Vagina (tissue), 2 donors: ENCODE results near the gene TCEAL3. TPM values are rescaled to one million over a fixed set of nuclear protein-coding genes. Genes with fewer than 3 reads are reported as not detected.
"Not testable (repeated sequence)": the region's sequence is repeated elsewhere in the genome, so short reads cannot be mapped to it uniquely, and the experiment has no call there.

Experiments used
- DNase-seq, 2 donors: peaks; one replicate each; pipeline ENCODE4 v3.0.0-alpha.2; 2017; ENCODE audit errors: extremely low spot score in 2 of 2
- H3K27ac ChIP-seq: fragments of 200-600 bp; sonication (generic); one replicate; pipeline ENCODE4 v1.5.1; 2019
- H3K27me3 ChIP-seq: fragments of 200-600 bp; sonication (generic); one replicate; pipeline ENCODE4 v1.5.1; 2019
- H3K36me3 ChIP-seq, 2 donors: fragments of 200-600 bp; sonication (generic); one replicate each; pipeline ENCODE4 v1.5.1; 2017 to 2019
- H3K4me1 ChIP-seq: fragments of 200-600 bp; sonication (generic); one replicate; pipeline ENCODE4 v1.5.1; 2019
- H3K4me3 ChIP-seq, 2 donors: fragments of 200-600 bp; sonication (generic); 1 replicate in 1 of 2; 2 replicates in 1 of 2; pipeline ENCODE4 v1.5.1; 2016 to 2019
- H3K9me3 ChIP-seq: fragments of 200-600 bp; sonication (generic); one replicate; pipeline ENCODE4 v1.5.1; 2019
- POLR2A ChIP-seq, 2 donors: fragments of 450-650 bp; IDR thresholded peaks; one replicate each; pipeline ENCODE4 v1.6.1; 2017; ENCODE audit warnings: antibody characterized with exemption in 2 of 2, mild to moderate bottlenecking in 2 of 2, moderate library complexity in 2 of 2
- POLR2AphosphoS5 ChIP-seq, 2 donors: sonication (generic); formaldehyde crosslinking; IDR thresholded peaks; one replicate each; pipeline ENCODE4 v1.9.0; 2017; ENCODE audit warnings: antibody characterized with exemption in 2 of 2, mild to moderate bottlenecking in 2 of 2, low read depth in 1 of 2; ENCODE audit not compliant: insufficient read depth in 1 of 2
- intact Hi-C: fragments of 100-400 bp; cut with DNase I; formaldehyde crosslinking; loops from one replicate; pipeline ENCODE4 v1.15.1; 2023
- total RNA-seq: library from RNA; depleted of rRNA; stranded (reverse); fragments of >200 nt; gene quantifications from one replicate; pipeline ENCODE4 v1.2.3, GENCODE V29; 2016
- TF ChIP-seq, protein P1 (sequence below), 3 experiments: fragments of 450-650 bp in 2 of 3; fragments of 200-600 bp in 1 of 3; sonication (generic) in 1 of 3; IDR thresholded peaks; one replicate each; pipeline ENCODE4 v1.5.1; 2017 to 2019; ENCODE audit warnings: antibody characterized with exemption in 3 of 3, mild to moderate bottlenecking in 2 of 3, moderate library complexity in 2 of 3

TCEAL3 gene
- total RNA-seq, 1 donor from 2014 or later = 32.7 TPM

DNA sequence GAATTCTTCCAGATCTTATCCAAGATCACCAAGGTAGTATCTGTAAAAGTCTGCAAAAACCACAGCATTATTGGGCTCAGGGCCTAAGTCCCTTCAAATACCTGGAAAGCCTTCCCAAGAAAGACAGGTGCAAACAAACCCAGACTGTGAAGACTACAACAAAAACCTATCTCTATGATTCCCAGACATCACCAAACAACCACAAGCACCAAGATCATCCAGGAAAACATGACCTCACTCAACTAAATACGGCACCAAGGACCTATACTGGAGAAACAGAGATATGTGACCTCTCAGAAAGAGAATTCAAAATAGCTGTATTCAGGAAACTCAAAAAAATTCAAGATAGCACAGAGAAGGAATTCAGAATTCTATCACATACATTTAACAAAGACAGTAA is 36.4 kb downstream of the TCEAL3 start:
- Histone ChIP-seq H3K9me3 (no peaks in the 10 kb centered on the region), H3K27me3 (no peaks in the 10 kb centered on the region), H3K36me3 (no peaks in the 10 kb centered on the region), H3K4me3 (no peak overlapping the region), H3K27ac (no peak overlapping the region), H3K4me1 (no peaks in the 10 kb centered on the region)
- no peak for TF ChIP-seq POLR2AphosphoS5 (IDR thresholded peaks at IDR 0.05; ENCODE audit: insufficient read depth in 1 of 2, low read depth in 1 of 2)
- intact Hi-C loops = no loop called here
- no peak for DNase-seq

DNA sequence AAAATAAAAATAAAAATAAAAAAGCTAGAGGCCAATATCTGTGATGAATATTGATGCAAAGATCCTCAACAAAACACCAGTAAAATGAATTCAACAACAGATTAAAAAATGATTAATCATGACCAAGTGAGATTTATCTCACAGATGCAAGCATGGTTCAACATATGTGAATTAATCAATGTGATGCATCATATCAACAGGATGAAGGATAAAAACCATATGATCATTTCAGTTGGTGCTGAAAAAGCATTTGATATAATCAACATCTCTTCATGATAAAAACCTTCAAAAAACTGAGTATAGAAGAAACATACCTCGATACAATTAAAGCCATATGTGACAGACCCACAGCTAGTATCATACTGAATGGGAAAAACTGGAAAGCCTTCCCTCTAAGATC is 39.9 kb downstream of the TCEAL3 start:
- Histone ChIP-seq H3K9me3 (no peaks in the 10 kb centered on the region), H3K27ac (no peak overlapping the region), H3K27me3 (no peaks in the 10 kb centered on the region), H3K4me3 (no peak overlapping the region), H3K4me1 (no peaks in the 10 kb centered on the region), H3K36me3 (no peaks in the 10 kb centered on the region)
- TF ChIP-seq POLR2AphosphoS5 (IDR thresholded peaks at IDR 0.05; ENCODE audit: insufficient read depth in 1 of 2, low read depth in 1 of 2) = no peak
- DNase-seq = no peak
- intact Hi-C loops = no loop called here

DNA sequence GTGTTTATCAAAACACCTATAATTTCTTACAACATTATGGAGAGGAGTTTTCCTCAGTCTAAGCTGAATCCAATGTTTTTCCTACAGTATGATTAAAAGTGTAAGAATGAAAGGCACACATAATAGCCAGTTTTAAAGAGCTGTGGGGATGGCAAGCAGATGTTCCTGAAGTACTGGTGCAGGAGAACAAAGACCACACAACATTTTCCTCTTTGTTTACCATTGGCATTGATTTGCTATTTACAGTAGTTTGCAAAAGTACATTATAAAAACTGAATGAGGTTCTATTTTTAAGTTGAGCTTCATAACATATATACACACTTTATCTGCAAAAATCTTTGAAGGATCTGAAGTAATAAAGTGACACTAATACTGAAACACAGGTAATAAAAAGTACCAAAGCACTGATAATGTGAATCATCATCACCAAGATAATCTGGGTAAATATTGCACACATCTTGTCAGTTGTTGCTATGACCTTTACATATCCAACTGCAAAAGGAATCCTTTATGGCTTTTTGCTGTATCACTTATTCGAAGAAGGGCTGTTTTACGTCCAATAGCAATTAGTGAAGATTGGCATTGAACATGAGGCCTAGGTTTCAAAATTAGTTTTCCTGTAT is 43.5 kb downstream of the TCEAL3 start:
- Histone ChIP-seq H3K9me3 (no peaks in the 10 kb centered on the region), H3K4me1 (no peaks in the 10 kb centered on the region), H3K36me3 (no peaks in the 10 kb centered on the region), H3K27me3 (no peaks in the 10 kb centered on the region), H3K4me3 (no peak overlapping the region), H3K27ac (no peak overlapping the region)
- intact Hi-C loops = no loop called here
- TF ChIP-seq, protein P1, sequence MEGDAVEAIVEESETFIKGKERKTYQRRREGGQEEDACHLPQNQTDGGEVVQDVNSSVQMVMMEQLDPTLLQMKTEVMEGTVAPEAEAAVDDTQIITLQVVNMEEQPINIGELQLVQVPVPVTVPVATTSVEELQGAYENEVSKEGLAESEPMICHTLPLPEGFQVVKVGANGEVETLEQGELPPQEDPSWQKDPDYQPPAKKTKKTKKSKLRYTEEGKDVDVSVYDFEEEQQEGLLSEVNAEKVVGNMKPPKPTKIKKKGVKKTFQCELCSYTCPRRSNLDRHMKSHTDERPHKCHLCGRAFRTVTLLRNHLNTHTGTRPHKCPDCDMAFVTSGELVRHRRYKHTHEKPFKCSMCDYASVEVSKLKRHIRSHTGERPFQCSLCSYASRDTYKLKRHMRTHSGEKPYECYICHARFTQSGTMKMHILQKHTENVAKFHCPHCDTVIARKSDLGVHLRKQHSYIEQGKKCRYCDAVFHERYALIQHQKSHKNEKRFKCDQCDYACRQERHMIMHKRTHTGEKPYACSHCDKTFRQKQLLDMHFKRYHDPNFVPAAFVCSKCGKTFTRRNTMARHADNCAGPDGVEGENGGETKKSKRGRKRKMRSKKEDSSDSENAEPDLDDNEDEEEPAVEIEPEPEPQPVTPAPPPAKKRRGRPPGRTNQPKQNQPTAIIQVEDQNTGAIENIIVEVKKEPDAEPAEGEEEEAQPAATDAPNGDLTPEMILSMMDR (IDR thresholded peaks at IDR 0.05) = no peak
- TF ChIP-seq POLR2A (IDR thresholded peaks at IDR 0.05) (no peak), POLR2AphosphoS5 (IDR thresholded peaks at IDR 0.05; ENCODE audit: insufficient read depth in 1 of 2, low read depth in 1 of 2) (no peak)
- DNase-seq = no peak

DNA sequence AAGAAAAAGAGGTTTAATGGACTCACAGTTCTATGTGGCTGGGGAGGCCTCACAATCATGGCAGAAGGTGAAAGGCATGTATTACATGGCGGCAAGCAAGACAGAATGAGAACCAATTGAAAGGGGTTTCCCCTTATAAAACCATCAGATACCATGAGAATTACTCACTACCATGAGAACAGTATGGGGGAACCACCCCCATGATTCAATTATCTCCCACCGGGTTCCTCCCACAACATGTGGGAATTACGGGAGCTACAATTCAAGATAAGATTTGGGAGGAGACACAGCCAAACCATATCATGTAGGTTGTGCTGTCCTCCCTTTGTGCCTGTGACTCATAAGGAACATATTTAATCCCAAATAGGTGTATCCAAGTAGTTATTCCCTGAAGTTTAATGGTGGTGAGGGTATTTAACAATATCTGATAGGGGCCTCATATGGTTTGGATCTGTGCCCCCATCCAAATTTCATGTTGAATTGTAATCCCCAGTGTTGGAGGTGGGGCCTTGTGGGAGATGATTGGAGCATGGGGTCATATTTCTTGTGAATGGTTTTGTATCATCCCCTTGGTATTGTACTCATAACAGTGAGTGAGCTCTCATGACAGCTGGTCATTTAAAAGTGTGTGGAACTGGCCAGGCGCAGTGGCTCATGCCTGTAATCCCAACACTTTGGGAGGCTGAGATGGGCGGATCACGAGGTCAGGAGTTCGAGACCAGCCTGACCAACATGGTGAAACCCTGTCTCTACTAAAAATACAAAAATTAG is 47.7 kb downstream of the TCEAL3 start:
- DNase-seq, intact Hi-C loops, H3K36me3 ChIP-seq, H3K4me3 ChIP-seq, H3K27ac ChIP-seq, H3K4me1 ChIP-seq, H3K27me3 ChIP-seq, H3K9me3 ChIP-seq: not testable (repeated sequence)

DNA sequence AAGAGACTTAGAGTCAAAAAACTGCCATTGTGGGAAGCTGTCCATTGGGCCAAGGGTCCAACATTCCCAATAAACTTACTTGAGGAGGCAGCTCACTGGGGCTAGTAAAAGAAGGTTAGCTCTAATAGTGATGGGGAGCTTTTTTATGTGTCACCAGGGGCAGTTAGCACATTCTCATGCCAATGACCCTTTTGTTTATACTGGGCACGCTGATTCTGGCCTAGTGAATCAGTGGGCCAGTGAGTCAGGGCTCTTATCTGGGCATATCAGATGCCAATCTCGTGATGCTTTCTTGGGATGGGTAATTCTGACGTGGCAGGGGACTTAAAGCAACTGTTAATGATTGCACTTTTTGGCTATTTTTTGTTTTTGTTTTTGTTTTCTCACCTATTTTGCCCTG is 48.9 kb downstream of the TCEAL3 start:
- H3K36me3 ChIP-seq = no peaks in the 10 kb centered on the region
- H3K27ac ChIP-seq = no peak overlapping the region
- intact Hi-C loops = no loop called here
- no peaks in the 10 kb centered on the region for H3K9me3 ChIP-seq
- no peak for DNase-seq
- no peak overlapping the region for H3K4me3 ChIP-seq
- no peaks in the 10 kb centered on the region for H3K27me3 ChIP-seq
- no peaks in the 10 kb centered on the region for H3K4me1 ChIP-seq
- TF ChIP-seq POLR2A (IDR thresholded peaks at IDR 0.05) (no peak), POLR2AphosphoS5 (IDR thresholded peaks at IDR 0.05; ENCODE audit: insufficient read depth in 1 of 2, low read depth in 1 of 2) (no peak)
- TF ChIP-seq, protein P1 (IDR thresholded peaks at IDR 0.05) = no peak

GRCh38 chrX:103657066-103657465 is 49.3 kb downstream of the TCEAL3 start:
- DNase-seq, H3K27me3 ChIP-seq, H3K4me3 ChIP-seq, intact Hi-C loops, H3K4me1 ChIP-seq, H3K9me3 ChIP-seq, H3K36me3 ChIP-seq, H3K27ac ChIP-seq: not testable (repeated sequence)

DNA sequence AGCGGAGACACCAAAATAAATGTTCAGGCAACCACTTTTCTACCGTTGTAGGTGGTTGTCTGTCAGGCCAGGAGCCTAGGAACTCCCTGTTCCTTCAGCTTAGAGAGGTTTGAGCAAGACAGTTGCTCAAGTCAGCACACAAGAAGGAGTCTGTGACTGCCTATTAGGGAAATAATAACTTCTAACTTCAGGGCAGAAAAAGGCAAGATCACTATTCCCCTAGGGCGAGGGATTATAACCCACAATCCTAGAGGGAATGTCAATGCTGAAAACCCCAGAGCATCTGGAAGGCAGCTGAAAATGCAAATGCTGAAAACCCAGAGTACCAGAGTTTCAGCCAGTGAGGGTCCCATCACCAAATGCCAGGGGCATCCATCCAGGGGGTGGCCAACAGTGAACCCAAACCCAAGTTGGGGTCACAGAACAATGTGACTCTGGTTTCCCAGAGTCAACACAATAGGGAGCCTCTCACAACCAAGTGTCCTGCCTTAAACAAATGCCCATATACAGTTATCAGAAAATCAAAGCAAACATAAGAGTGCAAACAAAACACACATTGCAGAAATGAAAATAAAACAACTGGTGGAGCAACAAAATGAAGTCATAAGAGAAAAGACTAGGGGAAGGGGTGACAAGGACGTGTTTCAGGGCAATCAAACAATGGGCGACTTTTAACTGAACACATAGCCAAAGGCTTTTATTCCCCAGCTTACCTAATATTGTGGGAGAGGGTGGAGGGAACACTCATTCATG is 51.1 kb downstream of the TCEAL3 start:
- Histone ChIP-seq H3K4me3 (no peak overlapping the region), H3K27ac (no peak overlapping the region), H3K27me3 (no peaks in the 10 kb centered on the region), H3K9me3 (no peaks in the 10 kb centered on the region), H3K4me1 (no peaks in the 10 kb centered on the region), H3K36me3 (no peaks in the 10 kb centered on the region)
- no peak for DNase-seq
- intact Hi-C loops = no loop called here
- TF ChIP-seq POLR2AphosphoS5 (IDR thresholded peaks at IDR 0.05; ENCODE audit: insufficient read depth in 1 of 2, low read depth in 1 of 2) (no peak), POLR2A (IDR thresholded peaks at IDR 0.05) (no peak)
- TF ChIP-seq, protein P1 (IDR thresholded peaks at IDR 0.05) = no peak

DNA sequence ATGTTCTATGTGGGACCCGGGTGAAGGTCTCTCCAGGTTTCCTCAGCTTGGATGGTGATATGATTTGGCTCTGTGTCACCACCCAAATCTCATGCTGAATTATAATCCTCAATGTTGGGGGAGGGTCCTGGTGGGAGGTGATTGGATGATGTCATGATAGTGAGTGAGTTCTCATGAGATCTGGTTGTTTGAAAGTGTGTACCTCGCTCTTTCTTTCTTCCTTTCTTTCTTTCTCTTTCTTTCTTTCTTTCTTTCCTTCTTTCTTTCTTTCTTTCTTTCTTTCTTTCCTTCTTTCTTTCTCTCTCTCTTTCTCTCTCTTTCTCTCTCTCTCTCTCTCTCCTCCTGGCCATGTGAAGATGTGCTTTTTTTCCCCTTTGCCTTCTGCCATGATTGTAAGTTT is 51.7 kb downstream of the TCEAL3 start:
- H3K9me3 ChIP-seq, H3K4me1 ChIP-seq, H3K36me3 ChIP-seq, H3K27me3 ChIP-seq, DNase-seq, intact Hi-C loops, H3K27ac ChIP-seq, H3K4me3 ChIP-seq: not testable (repeated sequence)
